SK-N-SH treated with all-trans-retinoic acid at 6 μM for 48 hours (cell line): ENCODE results near the gene TRIP4.
"Not testable (repeated sequence)": the region's sequence is repeated elsewhere in the genome, so short reads cannot be mapped to it uniquely, and the experiment has no call there.

Experiments used
- ATAC-seq: fragments of 200-7000 bp; cut with Tn5 transposase; 3 replicates; pipeline ENCODE4 v1.9.1; 2020; ENCODE audit warnings: mild to moderate bottlenecking, moderate library complexity
- ARNTL ChIP-seq: fragments of 450-650 bp; formaldehyde crosslinking; IDR thresholded peaks from 2 replicates; pipeline ENCODE4 v1.5.0; 2020; ENCODE audit warnings: low read depth, mild to moderate bottlenecking, moderate library complexity, borderline replicate concordance
- CREB5 ChIP-seq: fragments of 250-450 bp; sonication (Bioruptor Pico); IDR thresholded peaks from 2 replicates; pipeline ENCODE4 v1.5.1; 2020; ENCODE audit warnings: low read depth, mild to moderate bottlenecking, moderate library complexity
- CSDC2 ChIP-seq: fragments of 250-450 bp; sonication (Bioruptor Pico); IDR thresholded peaks from 2 replicates; pipeline ENCODE4 v1.5.0; 2020; ENCODE audit warnings: mild to moderate bottlenecking, moderate library complexity
- ESRRG ChIP-seq: fragments of 250-450 bp; sonication (Bioruptor Pico); IDR thresholded peaks from 2 replicates; pipeline ENCODE4 v1.6.1; 2021; ENCODE audit warnings: mild to moderate bottlenecking
- GLIS3 ChIP-seq: fragments of 250-450 bp; sonication (Bioruptor Pico); IDR thresholded peaks from 2 replicates; pipeline ENCODE4 v1.5.0; 2020; ENCODE audit warnings: mild to moderate bottlenecking, moderate library complexity
- ISL1 ChIP-seq: fragments of 250-450 bp; sonication (Bioruptor Pico); IDR thresholded peaks from 2 replicates; pipeline ENCODE4 v2.1.2; 2022; ENCODE audit warnings: mild to moderate bottlenecking, moderate library complexity
- OSR1 ChIP-seq: fragments of 250-450 bp; sonication (Bioruptor Pico); IDR thresholded peaks from 2 replicates; pipeline ENCODE4 v1.8.0; 2022; ENCODE audit warnings: moderate library complexity, mild to moderate bottlenecking, inconsistent platforms
- PATZ1 ChIP-seq: fragments of 250-450 bp; sonication (Bioruptor Pico); IDR thresholded peaks from 2 replicates; pipeline ENCODE4 v1.8.0; 2020; ENCODE audit warnings: mild to moderate bottlenecking, moderate library complexity, borderline replicate concordance
- POU6F1 ChIP-seq: fragments of 250-450 bp; sonication (Bioruptor Pico); IDR thresholded peaks from 2 replicates; pipeline ENCODE4 v1.8.0; 2021; ENCODE audit warnings: low read depth, mild to moderate bottlenecking, moderate library complexity, borderline replicate concordance
- PPARA ChIP-seq: fragments of 250-450 bp; sonication (Bioruptor Pico); IDR thresholded peaks from 2 replicates; pipeline ENCODE4 v1.5.0; 2020; ENCODE audit warnings: mild to moderate bottlenecking, borderline replicate concordance
- RARB ChIP-seq: fragments of 250-450 bp; sonication (Bioruptor Pico); IDR thresholded peaks from 2 replicates; pipeline ENCODE4 v1.8.0; 2021; ENCODE audit warnings: mild to moderate bottlenecking, moderate library complexity
- SNAI2 ChIP-seq: fragments of 250-450 bp; sonication (Bioruptor Pico); IDR thresholded peaks from 2 replicates; pipeline ENCODE4 v1.5.0; 2020; ENCODE audit warnings: mild to moderate bottlenecking, moderate library complexity
- TCF4 ChIP-seq: fragments of 250-450 bp; sonication (Bioruptor Pico); IDR thresholded peaks from 2 replicates; pipeline ENCODE4 v1.8.0; 2021; ENCODE audit warnings: mild to moderate bottlenecking, moderate library complexity, borderline replicate concordance
- TOX ChIP-seq: fragments of 250-450 bp; sonication (Bioruptor Pico); IDR thresholded peaks from 2 replicates; pipeline ENCODE4 v1.8.0; 2021; ENCODE audit warnings: mild to moderate bottlenecking, moderate library complexity, borderline replicate concordance
- ZC3H10 ChIP-seq: fragments of 250-450 bp; sonication (Bioruptor Pico); IDR thresholded peaks from 2 replicates; pipeline ENCODE4 v1.5.1; 2021; ENCODE audit warnings: mild to moderate bottlenecking, moderate library complexity
- ZFP3 ChIP-seq: fragments of 250-450 bp; sonication (Bioruptor Pico); IDR thresholded peaks from 2 replicates; pipeline ENCODE4 v1.5.0; 2020; ENCODE audit warnings: mild to moderate bottlenecking, moderate library complexity
- ZFP30 ChIP-seq: fragments of 450-650 bp; formaldehyde crosslinking; IDR thresholded peaks from 2 replicates; pipeline ENCODE4 v1.5.0; 2022; ENCODE audit warnings: mild to moderate bottlenecking, moderate library complexity
- ZNF565 ChIP-seq: fragments of 450-650 bp; formaldehyde crosslinking; conservative IDR thresholded peaks from 2 replicates; pipeline ENCODE4 v1.5.0; 2020; ENCODE audit warnings: low read depth, mild to moderate bottlenecking, moderate library complexity
- ZNF70 ChIP-seq: fragments of 450-650 bp; formaldehyde crosslinking; IDR thresholded peaks from 2 replicates; pipeline ENCODE4 v1.5.0; 2020; ENCODE audit warnings: mild to moderate bottlenecking, moderate library complexity

The TRIP4 gene

GRCh38 chr15:64373360-64373759 is 14.3 kb upstream of the TRIP4 start (continued):
- no peak for TF ChIP-seq PATZ1 (CRISPR knock-in tag)
- no peak for TF ChIP-seq ESRRG (CRISPR knock-in tag)
- no peak for TF ChIP-seq ISL1 (CRISPR knock-in tag)
- TF ChIP-seq RARB, result no peak
- no peak for TF ChIP-seq TCF4 (CRISPR knock-in tag)
- no peak for TF ChIP-seq ZNF70 (CRISPR knock-in tag)

- TF ChIP-seq CREB5 (no peak), ZFP3 (CRISPR knock-in tag) (no peak), PATZ1 (CRISPR knock-in tag) (no peak), ZC3H10 (CRISPR knock-in tag) (no peak), ZNF70 (CRISPR knock-in tag) (no peak), PPARA (no peak), CSDC2 (CRISPR knock-in tag) (no peak), TCF4 (CRISPR knock-in tag) (no peak), SNAI2 (CRISPR knock-in tag) (no peak)
- no peak for ATAC-seq
Measured at GRCh38 chr15:64379216-64379960, 8.2 kb upstream of the TRIP4 start.

- ATAC-seq, result not testable (repeated sequence)
Measured at GRCh38 chr15:64380130-64380870, 7.3 kb upstream of the TRIP4 start.

- ATAC-seq, result peak; percentile 98
- TF ChIP-seq ZNF70 (CRISPR knock-in tag) (no peak), PPARA (no peak), PATZ1 (CRISPR knock-in tag) (no peak), CSDC2 (CRISPR knock-in tag) (no peak), ZC3H10 (CRISPR knock-in tag) (no peak), TCF4 (CRISPR knock-in tag) (no peak), GLIS3 (CRISPR knock-in tag) (no peak), TOX (CRISPR knock-in tag) (no peak), ZFP30 (CRISPR knock-in tag) (no peak)
- TF ChIP-seq, all 23 proteins: peak for 0
Measured at GRCh38 chr15:64381000-64381751, 6.5 kb upstream of the TRIP4 start, which contains the start of gene PCLAF. Gene PCLAF (minus strand): TSS chr15:64381441. CDS start chr15:64381371, 70 bp downstream.

- no peak for ATAC-seq
- TF ChIP-seq ARNTL (CRISPR knock-in tag), result no peak
- TF ChIP-seq OSR1 (CRISPR knock-in tag), result no peak
- TF ChIP-seq ZFP30 (CRISPR knock-in tag), result no peak
- no peak for TF ChIP-seq TOX (CRISPR knock-in tag)
- TF ChIP-seq ZNF565 (CRISPR knock-in tag), result no peak
- no peak for TF ChIP-seq GLIS3 (CRISPR knock-in tag)
- no peak for TF ChIP-seq CREB5
- TF ChIP-seq TCF4 (CRISPR knock-in tag), result no peak
- no peak for TF ChIP-seq ZFP3 (CRISPR knock-in tag)
- no peak for TF ChIP-seq RARB
- TF ChIP-seq CSDC2 (CRISPR knock-in tag), result no peak
- no peak for TF ChIP-seq PPARA
- TF ChIP-seq ISL1 (CRISPR knock-in tag), result no peak
- no peak for TF ChIP-seq POU6F1 (CRISPR knock-in tag)
Measured at GRCh38 chr15:64383760-64384159, 3.9 kb upstream of the TRIP4 start.
